ENCODE measurements around the gene CDH12.
"Not testable (repeated sequence)": the region's sequence is repeated elsewhere in the genome, so short reads cannot be mapped to it uniquely, and the experiment has no call there.

Gene CDH12

GRCh38 chr5:22348027-22348426 lies 505.1 kb downstream of the CDH12 start:
- no peak for TF ChIP-seq CTCF (IDR thresholded peaks at IDR 0.05; ENCODE audit: insufficient read depth, missing control alignments)
- no peak for DNase-seq (ENCODE audit: insufficient read length, low spot score)
- FAIRE-seq, result no peak

GRCh38 chr5:22344000-22344399 lies 509.1 kb downstream of the CDH12 start:
- no peak for TF ChIP-seq CTCF (IDR thresholded peaks at IDR 0.05; ENCODE audit: insufficient read depth, missing control alignments)
- no peak for FAIRE-seq
- no peak for DNase-seq (ENCODE audit: insufficient read length, low spot score)

GRCh38 chr5:22341406-22341805 lies 511.7 kb downstream of the CDH12 start:
- FAIRE-seq (no peak), DNase-seq (ENCODE audit: insufficient read length, low spot score) (no peak)
- no peak for TF ChIP-seq CTCF (IDR thresholded peaks at IDR 0.05; ENCODE audit: insufficient read depth, missing control alignments)

DNA sequence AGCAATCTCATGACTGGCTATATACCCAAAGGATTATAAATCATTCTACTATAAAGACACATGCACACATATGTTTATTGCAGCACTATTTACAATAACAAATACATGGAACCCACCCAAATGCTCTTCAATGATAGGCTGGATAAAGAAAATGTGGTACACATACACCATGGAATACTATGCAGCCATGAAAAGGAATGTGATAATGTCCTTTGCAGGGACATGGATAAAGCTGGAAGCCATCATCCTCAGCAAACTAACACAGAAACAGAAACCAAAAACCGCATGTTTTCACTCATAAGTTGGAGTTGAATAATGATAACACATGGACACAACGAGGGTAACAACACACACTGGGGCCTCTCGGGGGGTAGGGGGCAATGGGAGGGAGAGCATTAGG lies 520.2 kb downstream of the CDH12 start:
- DNase-seq (ENCODE audit: insufficient read length, low spot score); FAIRE-seq: not testable (repeated sequence)

DNA sequence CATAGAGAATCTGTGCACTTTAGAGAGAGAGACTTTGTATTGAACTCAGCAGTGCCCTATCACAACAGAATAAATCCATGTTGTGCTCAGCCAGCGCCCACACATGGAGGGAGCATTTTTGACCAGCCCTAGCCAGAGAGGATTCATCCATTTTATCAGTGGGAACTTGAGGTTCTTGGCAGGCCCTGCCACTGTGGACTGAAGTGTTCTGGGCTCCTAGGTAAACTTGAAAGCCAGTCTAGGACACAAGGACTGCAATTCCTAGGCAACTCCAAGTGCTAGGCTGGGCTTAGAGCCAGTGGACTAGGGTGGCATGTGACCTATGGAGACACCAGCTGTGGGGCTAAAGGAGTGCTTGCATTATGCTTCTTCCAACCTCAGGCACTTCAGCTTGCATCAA lies 523.5 kb downstream of the CDH12 start:
- no peak for FAIRE-seq
- no peak for TF ChIP-seq CTCF (IDR thresholded peaks at IDR 0.05; ENCODE audit: insufficient read depth, missing control alignments)
- no peak for DNase-seq (ENCODE audit: insufficient read length, low spot score)

GRCh38 chr5:22319798-22320197 lies 533.3 kb downstream of the CDH12 start:
- TF ChIP-seq CTCF (IDR thresholded peaks at IDR 0.05; ENCODE audit: insufficient read depth, missing control alignments), result no peak
- no peak for DNase-seq (ENCODE audit: insufficient read length, low spot score)
- no peak for FAIRE-seq

GRCh38 chr5:22316294-22316693 lies 536.9 kb downstream of the CDH12 start:
- FAIRE-seq (no peak), DNase-seq (ENCODE audit: insufficient read length, low spot score) (no peak)
- TF ChIP-seq CTCF (IDR thresholded peaks at IDR 0.05; ENCODE audit: insufficient read depth, missing control alignments), result no peak

GRCh38 chr5:22315052-22315451 lies 538.1 kb downstream of the CDH12 start:
- FAIRE-seq; DNase-seq (ENCODE audit: insufficient read length, low spot score): not testable (repeated sequence)

Data from D721Med (cell line).